ENCODE measurements around the gene MAP4K4.

MAP4K4 gene

DNA sequence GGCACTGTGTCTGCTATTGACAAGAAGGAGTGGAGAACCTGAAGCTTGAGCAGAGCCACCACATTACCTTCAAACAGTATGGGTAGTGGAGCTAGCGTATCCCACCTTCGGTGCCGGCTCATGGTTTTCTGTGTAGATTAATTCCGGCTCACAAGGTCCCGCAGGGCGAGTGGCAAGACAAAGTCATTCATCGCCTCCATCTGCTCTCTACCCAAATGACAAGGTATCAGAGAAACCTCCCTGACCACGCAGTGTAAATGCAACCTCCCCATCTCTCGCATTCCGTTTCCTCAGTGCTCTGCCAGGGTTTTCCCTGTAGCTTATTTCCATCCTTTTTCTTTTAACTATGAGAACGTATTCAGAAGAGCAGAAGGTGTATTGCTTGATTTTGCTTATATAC lies 79.8 kb downstream of the MAP4K4 start:
- TF ChIP-seq, protein P1, sequence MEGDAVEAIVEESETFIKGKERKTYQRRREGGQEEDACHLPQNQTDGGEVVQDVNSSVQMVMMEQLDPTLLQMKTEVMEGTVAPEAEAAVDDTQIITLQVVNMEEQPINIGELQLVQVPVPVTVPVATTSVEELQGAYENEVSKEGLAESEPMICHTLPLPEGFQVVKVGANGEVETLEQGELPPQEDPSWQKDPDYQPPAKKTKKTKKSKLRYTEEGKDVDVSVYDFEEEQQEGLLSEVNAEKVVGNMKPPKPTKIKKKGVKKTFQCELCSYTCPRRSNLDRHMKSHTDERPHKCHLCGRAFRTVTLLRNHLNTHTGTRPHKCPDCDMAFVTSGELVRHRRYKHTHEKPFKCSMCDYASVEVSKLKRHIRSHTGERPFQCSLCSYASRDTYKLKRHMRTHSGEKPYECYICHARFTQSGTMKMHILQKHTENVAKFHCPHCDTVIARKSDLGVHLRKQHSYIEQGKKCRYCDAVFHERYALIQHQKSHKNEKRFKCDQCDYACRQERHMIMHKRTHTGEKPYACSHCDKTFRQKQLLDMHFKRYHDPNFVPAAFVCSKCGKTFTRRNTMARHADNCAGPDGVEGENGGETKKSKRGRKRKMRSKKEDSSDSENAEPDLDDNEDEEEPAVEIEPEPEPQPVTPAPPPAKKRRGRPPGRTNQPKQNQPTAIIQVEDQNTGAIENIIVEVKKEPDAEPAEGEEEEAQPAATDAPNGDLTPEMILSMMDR (IDR thresholded peaks at IDR 0.05; ENCODE audit: insufficient read depth, low read depth, low read length, missing control alignments), result no peak
- H3K4me3 ChIP-seq (ENCODE audit: low read length), result no peak overlapping the region
- DNase-seq (ENCODE audit: low read depth), result no peak

- no peak for DNase-seq (ENCODE audit: low read depth)
- H3K4me3 ChIP-seq (ENCODE audit: low read length), result no peak overlapping the region
- TF ChIP-seq, protein P1 (IDR thresholded peaks at IDR 0.05; ENCODE audit: insufficient read depth, low read depth, low read length, missing control alignments), result no peak
Observed at GRCh38 chr2:101778102-101778501, 80.6 kb downstream of the MAP4K4 start.

- no peak overlapping the region for H3K4me3 ChIP-seq (ENCODE audit: low read length)
- TF ChIP-seq, protein P1 (IDR thresholded peaks at IDR 0.05; ENCODE audit: insufficient read depth, low read depth, low read length, missing control alignments), result no peak
- no peak for DNase-seq (ENCODE audit: low read depth)
Observed at GRCh38 chr2:101779190-101779589, 81.7 kb downstream of the MAP4K4 start.

DNA sequence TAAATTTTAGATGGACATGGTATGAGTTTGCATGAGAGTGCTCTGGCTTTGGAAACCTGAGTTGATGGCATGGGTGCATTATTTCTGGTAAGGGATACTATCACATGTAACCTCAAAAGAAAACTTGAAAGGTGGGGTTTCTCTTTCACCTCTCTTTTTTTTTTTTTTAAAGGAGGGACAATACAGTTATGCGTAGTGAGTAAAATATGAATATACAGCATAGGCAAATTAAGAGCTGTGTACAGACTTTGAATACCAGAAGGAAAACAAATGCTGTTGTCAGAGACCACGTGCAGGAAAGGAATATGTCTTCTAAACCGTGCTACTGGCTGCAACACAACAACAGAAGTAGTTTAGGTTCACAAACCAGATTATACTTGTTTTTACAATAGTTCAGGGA lies 82.1 kb downstream of the MAP4K4 start:
- no peak for DNase-seq (ENCODE audit: low read depth)
- TF ChIP-seq, protein P1 (IDR thresholded peaks at IDR 0.05; ENCODE audit: insufficient read depth, low read depth, low read length, missing control alignments), result no peak
- no peak overlapping the region for H3K4me3 ChIP-seq (ENCODE audit: low read length)

DNA sequence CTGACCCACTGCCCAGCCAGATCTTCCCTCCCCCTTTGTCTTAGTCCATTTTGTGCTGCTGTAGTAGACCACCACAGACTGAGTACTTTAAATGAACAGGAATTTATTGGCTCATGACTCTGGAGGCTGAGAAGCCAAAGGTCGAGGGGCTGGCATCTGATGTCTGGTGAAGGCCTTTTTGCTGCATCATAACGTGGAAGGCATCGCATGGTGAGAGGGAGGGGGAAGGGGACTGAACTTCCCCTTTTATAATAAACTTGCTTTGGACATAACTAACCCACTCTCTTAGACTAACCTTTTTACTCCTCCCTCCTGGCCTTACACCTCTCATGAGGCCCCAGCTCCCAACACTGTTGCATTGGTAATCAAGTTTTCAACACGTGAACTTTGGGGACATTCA lies 83.8 kb downstream of the MAP4K4 start:
- DNase-seq (ENCODE audit: low read depth), result no peak
- TF ChIP-seq, protein P1 (IDR thresholded peaks at IDR 0.05; ENCODE audit: insufficient read depth, low read depth, low read length, missing control alignments), result no peak
- no peak overlapping the region for H3K4me3 ChIP-seq (ENCODE audit: low read length)

DNA sequence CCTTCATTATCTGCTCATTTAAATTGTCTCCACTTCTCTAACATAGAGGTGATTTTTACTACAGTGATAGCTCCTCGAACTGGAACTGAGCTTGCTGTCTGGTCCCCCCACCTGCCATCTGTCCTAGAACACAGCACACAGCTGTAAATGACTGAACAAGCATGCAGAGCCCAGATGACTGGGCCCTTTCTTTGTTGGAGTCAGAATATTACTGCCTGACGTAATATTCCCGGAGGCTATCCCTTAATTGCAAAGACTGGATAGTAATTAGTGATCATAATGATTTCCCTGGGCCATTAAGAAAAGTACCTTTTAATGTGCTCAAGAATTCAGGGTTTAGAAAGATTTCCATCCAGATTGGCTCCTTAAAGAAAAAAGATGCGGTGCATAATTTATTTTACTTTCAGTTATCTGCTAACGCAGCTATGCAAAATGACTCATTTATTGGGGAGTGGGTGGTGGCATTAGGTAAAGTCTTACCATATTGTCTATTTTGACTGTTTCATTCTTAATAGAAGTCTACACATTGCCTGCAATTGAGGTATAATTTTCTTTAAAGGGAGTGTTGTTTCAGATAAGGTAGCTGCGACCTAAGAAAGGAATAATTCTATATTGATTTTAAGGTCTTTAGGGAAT lies 84.4 kb downstream of the MAP4K4 start:
- H3K4me3 ChIP-seq (ENCODE audit: low read length), result no peak overlapping the region
- TF ChIP-seq, protein P1 (IDR thresholded peaks at IDR 0.05; ENCODE audit: insufficient read depth, low read depth, low read length, missing control alignments), result no peak
- no peak for DNase-seq (ENCODE audit: low read depth)

- TF ChIP-seq, protein P1 (IDR thresholded peaks at IDR 0.05; ENCODE audit: insufficient read depth, low read depth, low read length, missing control alignments), result no peak
- no peak overlapping the region for H3K4me3 ChIP-seq (ENCODE audit: low read length)
- DNase-seq (ENCODE audit: low read depth), result no peak
Observed at GRCh38 chr2:101782427-101782792, 84.9 kb downstream of the MAP4K4 start.
